SK-N-SH treated with all-trans-retinoic acid at 6 μM for 48 hours (cell line): Measurements from ENCODE around the gene MRRF.

Experiments used
- BACH2 ChIP-seq: fragments of 250-450 bp; sonication (Bioruptor Pico); IDR thresholded peaks from 2 replicates; pipeline ENCODE4 v1.9.0; 2021; ENCODE audit warnings: mild to moderate bottlenecking, borderline replicate concordance
- CREB5 ChIP-seq: fragments of 250-450 bp; sonication (Bioruptor Pico); IDR thresholded peaks from 2 replicates; pipeline ENCODE4 v1.5.1; 2020; ENCODE audit warnings: low read depth, mild to moderate bottlenecking, moderate library complexity
- CSRNP3 ChIP-seq: fragments of 250-450 bp; sonication (Bioruptor Pico); IDR thresholded peaks from 2 replicates; pipeline ENCODE4 v1.5.1; 2021; ENCODE audit warnings: mild to moderate bottlenecking, moderate library complexity
- PATZ1 ChIP-seq: fragments of 250-450 bp; sonication (Bioruptor Pico); IDR thresholded peaks from 2 replicates; pipeline ENCODE4 v1.8.0; 2020; ENCODE audit warnings: mild to moderate bottlenecking, moderate library complexity, borderline replicate concordance
- PPARA ChIP-seq: fragments of 250-450 bp; sonication (Bioruptor Pico); IDR thresholded peaks from 2 replicates; pipeline ENCODE4 v1.5.0; 2020; ENCODE audit warnings: mild to moderate bottlenecking, borderline replicate concordance
- RARB ChIP-seq: fragments of 250-450 bp; sonication (Bioruptor Pico); IDR thresholded peaks from 2 replicates; pipeline ENCODE4 v1.8.0; 2021; ENCODE audit warnings: mild to moderate bottlenecking, moderate library complexity
- SNAI2 ChIP-seq: fragments of 250-450 bp; sonication (Bioruptor Pico); IDR thresholded peaks from 2 replicates; pipeline ENCODE4 v1.5.0; 2020; ENCODE audit warnings: mild to moderate bottlenecking, moderate library complexity
- TOX ChIP-seq: fragments of 250-450 bp; sonication (Bioruptor Pico); IDR thresholded peaks from 2 replicates; pipeline ENCODE4 v1.8.0; 2021; ENCODE audit warnings: mild to moderate bottlenecking, moderate library complexity, borderline replicate concordance
- ZFP3 ChIP-seq: fragments of 250-450 bp; sonication (Bioruptor Pico); IDR thresholded peaks from 2 replicates; pipeline ENCODE4 v1.5.0; 2020; ENCODE audit warnings: mild to moderate bottlenecking, moderate library complexity
- ZFP30 ChIP-seq: fragments of 450-650 bp; formaldehyde crosslinking; IDR thresholded peaks from 2 replicates; pipeline ENCODE4 v1.5.0; 2022; ENCODE audit warnings: mild to moderate bottlenecking, moderate library complexity
- ZNF565 ChIP-seq: fragments of 450-650 bp; formaldehyde crosslinking; conservative IDR thresholded peaks from 2 replicates; pipeline ENCODE4 v1.5.0; 2020; ENCODE audit warnings: low read depth, mild to moderate bottlenecking, moderate library complexity
- ZNF8 ChIP-seq: fragments of 450-650 bp; formaldehyde crosslinking; IDR thresholded peaks from 2 replicates; pipeline ENCODE4 v1.5.0; 2020; ENCODE audit warnings: mild to moderate bottlenecking, moderate library complexity

- no peak for TF ChIP-seq CSRNP3 (CRISPR knock-in tag)
- TF ChIP-seq CREB5 (CRISPR knock-in tag) = no peak
- TF ChIP-seq PPARA (CRISPR knock-in tag) = no peak
- no peak for TF ChIP-seq TOX (CRISPR knock-in tag)
- TF ChIP-seq RARB = no peak
- TF ChIP-seq ZNF565 (CRISPR knock-in tag) = no peak
- TF ChIP-seq PATZ1 (CRISPR knock-in tag) = no peak
- TF ChIP-seq ZFP30 (CRISPR knock-in tag) = no peak
- TF ChIP-seq BACH2 (CRISPR knock-in tag) = no peak
- TF ChIP-seq ZNF8 (CRISPR knock-in tag) = no peak
- no peak for TF ChIP-seq SNAI2 (CRISPR knock-in tag)
- no peak for TF ChIP-seq ZFP3
Observed at GRCh38 chr9:122261469-122261881, 3.2 kb upstream of the MRRF start.
